Stimulated activated naive CD8-positive, alpha-beta T cell treated with anti-CD3 and anti-CD28 coated beads, Interleukin-15, Interleukin-2, amounts not matched to agents 100 U/mL and 50 U/mL, for 24 hours (primary cell): Measurements from ENCODE around the gene DEUP1.
A peak's percentile ranks its signal among the peaks of the same experiment; 100 is the strongest.

ENCODE experiments used
- ATAC-seq: fragments of 150-1000 bp; cut with Tn5 transposase; one replicate; pipeline ENCODE4 v1.10.0; 2021
- DNase-seq: peaks from one replicate; pipeline ENCODE4 v3.0.0; 2021

DEUP1 gene

GRCh38 chr11:93480256-93480655 is 149.7 kb downstream of the DEUP1 start:
- ATAC-seq (no peak), DNase-seq (no peak)

- ATAC-seq (no peak), DNase-seq (no peak)
Observed at GRCh38 chr11:93480756-93481155, 150.2 kb downstream of the DEUP1 start.

GRCh38 chr11:93481279-93481678 is 150.7 kb downstream of the DEUP1 start:
- DNase-seq (no peak), ATAC-seq (no peak)

GRCh38 chr11:93481696-93482095 is 151.2 kb downstream of the DEUP1 start:
- ATAC-seq = peak; percentile 22
- DNase-seq = no peak

- DNase-seq = no peak
- no peak for ATAC-seq
Observed at GRCh38 chr11:93482556-93482955, 152.0 kb downstream of the DEUP1 start.

GRCh38 chr11:93484716-93485115 is 154.2 kb downstream of the DEUP1 start:
- DNase-seq (no peak), ATAC-seq (no peak)

- no peak for DNase-seq
- ATAC-seq = no peak
Observed at GRCh38 chr11:93485983-93486382, 155.4 kb downstream of the DEUP1 start.

GRCh38 chr11:93487032-93487483 is 156.5 kb downstream of the DEUP1 start:
- ATAC-seq = no peak

More at GRCh38 chr11:93487032-93487483, 156.5 kb downstream of the DEUP1 start:
- no peak for DNase-seq
